Medulla oblongata (tissue), 1 donor: ENCODE measurements around the gene LONRF3.

ENCODE experiments used
- DNase-seq: peaks from one replicate; pipeline ENCODE4 v3.0.0-alpha.2; 2015; ENCODE audit errors: extremely low spot score

The LONRF3 gene

DNA sequence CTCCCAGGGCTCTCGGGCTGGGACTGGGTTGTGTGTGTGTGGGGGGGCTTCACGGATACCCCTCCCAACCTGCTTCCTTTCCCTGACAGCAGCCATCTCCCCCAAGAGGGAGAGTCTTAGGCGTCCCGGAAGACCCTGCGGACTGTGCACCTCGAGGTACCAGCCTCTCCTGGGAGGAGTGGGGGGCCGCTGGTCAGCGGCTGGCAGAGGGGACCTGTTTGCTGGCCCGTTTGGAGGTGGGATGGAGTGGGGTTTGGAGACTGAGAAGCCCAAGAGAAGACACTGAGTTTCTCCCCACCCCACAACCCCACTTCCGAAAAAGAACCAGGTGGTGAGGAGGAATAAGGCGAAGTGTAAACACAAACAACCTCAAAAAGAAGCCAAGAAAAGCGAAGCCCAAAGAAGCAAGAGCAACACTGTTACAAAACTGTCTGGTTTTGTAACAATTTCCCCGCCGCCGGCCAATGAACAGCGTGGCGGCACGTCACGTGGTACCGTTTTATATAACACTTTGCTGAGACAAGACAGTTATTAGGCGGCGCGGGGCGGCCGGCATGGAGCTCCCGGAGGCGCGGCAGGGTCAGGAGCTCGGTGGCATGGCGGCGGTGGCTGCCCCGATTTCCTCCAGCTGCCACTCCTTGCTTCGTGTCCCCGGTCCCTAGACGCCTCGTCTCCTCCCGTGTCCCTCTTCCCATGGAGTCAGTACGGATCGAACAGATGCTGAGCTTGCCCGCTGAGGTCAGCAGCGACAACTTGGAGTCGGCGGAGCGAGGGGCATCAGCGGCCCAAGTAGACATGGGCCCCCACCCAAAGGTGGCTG is at the start of gene LONRF3:
TSS of gene LONRF3 (plus strand) at position 531 of the 820 bp plus-strand sequence. CDS start at position 694, 163 bp downstream.
- peak; percentile 77 for DNase-seq

DNA sequence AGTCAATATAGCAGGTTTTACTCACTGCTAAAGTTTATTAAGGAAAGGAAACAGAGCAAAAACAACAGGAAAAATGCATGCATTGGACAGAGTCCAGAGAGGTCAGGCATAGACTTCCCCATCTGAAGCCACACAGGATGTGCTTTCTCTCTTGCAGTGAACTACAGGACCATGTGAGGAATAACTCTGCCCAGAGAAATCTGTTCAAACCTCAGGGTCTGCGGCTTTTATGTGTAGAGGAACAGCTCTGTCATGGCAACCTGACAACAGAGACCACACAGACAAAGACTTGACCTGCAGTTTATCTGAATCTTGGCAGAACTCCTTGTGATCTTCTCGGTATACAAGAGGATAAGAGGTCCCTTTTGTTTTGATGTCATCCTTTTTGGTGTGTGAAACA is 46.3 kb upstream of the LONRF3 start:
- DNase-seq: no peak

DNA sequence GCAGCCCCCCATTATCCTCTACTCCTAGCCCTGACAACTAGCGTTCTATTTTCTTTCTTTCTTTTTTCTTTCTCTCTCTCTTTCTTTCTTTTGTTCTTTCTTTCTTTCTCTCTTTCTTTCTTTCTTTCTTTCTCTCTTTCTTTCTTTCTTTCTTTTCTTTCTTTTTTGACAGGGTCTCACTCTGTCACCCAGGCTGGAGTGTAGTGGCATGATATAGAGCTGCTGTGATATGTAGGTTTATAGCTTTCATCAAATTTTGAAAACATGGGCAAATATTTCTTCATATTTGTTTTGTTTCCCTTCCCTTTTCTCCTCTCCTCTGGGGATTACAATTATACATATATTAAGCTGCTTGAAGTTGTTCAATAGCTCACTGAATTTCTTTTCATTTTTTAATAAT is 39.1 kb upstream of the LONRF3 start:
- no peak for DNase-seq

DNA sequence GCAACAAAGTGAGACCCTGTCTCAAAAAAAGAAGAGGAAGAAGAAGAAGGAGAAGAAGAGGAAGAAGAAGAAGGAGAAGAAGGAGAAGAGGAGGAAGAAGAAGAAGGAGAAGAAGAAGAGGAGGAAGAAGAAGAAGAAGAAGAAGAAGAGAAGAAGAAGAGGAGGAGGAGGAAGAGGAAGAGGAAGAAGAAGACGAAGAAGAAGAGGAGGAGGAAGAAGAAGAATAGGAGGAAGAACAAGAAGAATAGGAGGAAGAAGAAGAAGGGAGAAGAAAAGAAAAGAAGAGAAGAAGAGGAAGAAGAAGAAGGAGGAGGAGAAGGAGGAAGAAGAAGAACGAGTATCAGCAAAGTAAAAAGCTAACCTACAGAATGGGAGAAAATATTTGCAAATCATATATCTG is 33.3 kb upstream of the LONRF3 start:
- no peak for DNase-seq

DNA sequence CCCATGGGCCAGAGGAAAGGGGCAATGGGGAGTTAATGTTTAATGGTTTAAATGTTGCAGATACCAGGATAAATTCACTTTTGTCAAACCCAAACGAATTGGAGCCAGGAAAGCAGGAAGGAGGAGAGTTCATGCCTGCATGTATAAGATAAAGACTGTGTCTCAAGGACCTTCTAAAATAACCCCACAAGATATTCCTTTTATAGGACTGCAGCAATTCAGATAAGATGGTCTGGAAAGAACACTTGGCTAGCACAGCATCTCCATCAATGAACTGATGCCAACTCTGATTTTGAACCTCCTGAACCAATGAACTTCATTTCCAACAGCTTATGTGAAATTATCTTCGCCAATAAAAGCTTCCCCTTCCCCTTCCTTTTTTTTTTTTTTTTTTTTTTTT is 31.3 kb upstream of the LONRF3 start:
- DNase-seq: no peak

DNA sequence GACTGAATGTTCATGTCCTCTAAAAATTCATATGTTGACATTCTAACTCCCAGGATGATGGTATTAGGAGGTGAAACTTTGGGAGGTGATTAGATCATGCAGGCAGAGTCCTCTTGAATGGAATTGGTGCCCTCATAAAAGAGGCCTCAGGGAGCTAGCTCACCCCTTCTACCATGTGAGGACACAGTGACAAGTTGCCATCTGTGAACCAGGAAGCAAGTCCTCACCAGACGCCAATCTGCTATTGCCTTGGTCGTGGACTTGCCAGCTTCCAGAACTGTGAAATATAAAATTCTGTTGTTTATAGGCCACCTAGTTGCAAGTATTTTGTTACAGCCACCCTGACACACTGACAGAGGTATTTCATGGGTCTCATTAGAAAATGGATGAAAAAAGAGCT is 28.5 kb upstream of the LONRF3 start:
- no peak for DNase-seq

DNA sequence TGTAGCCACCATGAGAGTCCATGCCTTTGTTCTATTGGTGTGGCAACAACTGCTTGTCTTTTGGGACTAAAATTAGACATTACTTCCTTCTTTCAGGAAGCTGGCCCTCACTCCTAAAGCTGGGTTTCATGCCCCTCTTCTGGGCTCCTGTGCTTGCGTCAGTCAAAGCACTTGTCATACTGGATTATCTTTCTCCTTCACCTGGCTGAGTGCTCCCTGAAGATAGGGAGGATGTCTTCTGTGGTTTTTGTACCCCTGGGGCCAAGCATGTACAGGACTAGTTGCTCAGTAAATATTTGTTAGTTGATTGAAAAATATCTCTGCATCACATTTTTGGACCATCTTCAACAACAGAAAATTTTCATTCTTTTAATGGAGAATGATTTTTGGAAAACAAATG is 26.1 kb upstream of the LONRF3 start:
- DNase-seq: no peak

DNA sequence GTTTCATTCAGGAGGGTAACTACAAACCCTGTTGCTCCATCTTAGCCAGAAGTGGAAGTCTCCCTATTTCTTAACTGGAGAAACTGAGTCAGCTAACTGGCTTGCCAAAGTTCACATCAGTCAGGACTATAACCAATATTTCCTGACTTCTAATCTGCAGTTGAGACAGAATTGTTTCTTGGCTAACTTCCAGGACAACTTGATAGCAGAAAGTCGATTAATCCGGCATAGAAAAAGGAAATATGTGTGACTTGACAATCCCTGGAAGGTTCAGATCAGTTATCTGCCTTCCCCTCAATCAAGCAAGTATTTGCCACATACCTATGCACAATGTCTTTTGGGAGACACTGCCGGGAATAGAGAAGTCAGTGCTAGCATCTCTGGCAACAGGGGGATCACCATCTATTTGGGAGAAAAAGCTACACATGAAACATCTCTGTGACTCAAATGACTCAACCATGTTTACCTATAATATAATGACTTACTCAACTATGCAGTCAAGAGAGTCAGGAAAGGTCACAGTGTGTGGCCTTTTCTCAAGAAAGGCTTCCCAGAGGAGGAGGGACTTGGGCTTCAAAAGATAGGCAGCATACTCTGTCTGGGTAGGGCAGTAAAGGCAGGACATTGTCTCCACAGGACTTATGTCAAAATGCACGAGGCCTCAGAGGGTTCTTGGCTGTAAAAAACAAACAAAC is 12.4 kb upstream of the LONRF3 start:
- DNase-seq: no peak

DNA sequence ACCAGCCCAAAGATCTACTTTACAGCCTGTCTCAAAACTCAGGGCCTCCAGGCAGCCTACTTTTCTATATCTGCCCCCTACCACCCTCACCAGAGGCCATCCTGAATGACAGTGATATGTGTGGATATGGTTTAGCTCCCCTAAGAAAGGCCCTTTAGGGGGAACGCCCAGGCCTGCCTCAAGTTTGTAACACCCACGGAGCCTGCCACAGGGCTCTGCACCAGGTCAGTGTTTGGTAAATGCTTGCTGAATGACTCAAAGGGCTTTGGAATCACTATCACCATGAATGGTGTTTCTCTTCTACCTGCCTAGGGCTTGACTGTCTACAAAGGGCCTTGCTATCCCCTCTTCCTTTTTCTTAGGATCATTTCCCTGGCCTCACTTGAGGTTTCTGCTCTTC is 11.3 kb upstream of the LONRF3 start:
- no peak for DNase-seq

DNA sequence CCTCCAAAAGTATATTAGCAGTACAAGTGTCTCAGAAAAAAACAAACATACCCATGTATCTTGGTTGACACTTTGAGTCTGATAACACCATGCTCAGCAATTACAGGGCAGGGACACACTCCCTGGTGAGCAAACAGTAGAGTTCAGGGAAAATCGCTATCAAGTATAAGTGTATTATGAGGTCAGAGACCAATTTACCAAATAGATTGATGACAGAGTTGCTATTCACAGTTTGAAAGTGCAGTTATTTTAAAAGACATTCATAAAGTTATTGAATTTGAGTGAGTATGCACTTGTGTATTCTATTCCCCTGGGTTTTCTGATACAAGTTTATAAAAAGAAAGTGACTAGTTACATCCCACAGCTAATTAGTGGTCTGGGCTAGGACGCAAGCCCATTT is 10.2 kb upstream of the LONRF3 start:
- no peak for DNase-seq

DNA sequence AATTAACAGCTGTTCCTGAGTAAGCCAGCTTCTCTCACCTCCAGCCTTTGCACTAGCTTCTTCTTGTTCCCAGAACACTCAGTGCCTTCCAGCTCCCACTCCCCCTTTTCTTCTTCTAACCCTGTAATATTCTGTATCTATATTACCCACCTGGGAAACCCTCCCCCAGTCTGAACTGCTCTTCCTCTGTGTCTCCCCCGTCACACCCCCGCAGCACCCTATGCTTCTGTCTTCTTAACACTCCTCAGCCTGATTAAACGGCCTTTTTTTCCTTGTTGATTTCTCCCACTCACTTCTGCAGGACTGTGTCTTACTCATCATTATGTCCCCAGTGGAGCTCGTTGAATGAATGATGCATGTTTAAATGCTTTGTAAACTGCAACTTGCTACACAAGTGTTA is 9.0 kb upstream of the LONRF3 start:
- no peak for DNase-seq

DNA sequence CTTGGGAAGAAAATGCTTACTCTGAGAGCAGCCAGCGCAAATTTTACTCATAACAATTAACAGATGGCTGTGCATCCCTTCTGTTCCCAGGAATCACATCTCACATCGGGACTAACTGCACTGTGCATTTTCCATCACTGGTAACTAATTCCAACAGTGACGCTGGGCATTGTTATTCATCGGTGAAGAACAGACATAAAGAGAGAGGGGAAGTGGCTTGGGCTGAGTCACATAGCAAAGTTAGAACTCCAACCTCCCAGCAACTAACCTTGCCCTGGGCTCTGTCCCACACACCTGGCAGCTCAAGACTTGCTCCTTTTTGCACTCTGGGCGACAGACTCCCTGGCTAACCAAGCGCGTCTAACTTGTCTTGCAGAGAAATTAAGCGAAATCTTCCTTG is 6.4 kb upstream of the LONRF3 start:
- DNase-seq: no peak

DNA sequence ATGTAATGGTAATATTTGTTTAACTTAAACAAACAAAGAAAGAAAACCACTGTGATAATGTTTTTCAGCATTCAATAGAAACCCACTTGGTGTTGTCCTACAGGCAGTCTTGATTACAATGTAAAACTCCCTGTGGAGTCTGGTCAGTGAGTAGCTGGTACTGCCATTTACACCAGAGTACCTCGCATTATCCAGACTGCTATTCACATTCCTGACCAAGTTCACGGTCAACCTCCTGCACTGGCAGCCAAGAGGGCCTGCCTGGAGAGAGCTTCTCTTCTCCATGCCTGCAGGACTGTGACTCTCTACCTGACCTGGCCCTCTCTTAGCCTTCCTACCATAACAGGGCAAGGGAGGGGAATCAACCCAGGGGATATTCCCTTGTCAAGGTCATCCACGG is 2.9 kb upstream of the LONRF3 start:
- DNase-seq: no peak

DNA sequence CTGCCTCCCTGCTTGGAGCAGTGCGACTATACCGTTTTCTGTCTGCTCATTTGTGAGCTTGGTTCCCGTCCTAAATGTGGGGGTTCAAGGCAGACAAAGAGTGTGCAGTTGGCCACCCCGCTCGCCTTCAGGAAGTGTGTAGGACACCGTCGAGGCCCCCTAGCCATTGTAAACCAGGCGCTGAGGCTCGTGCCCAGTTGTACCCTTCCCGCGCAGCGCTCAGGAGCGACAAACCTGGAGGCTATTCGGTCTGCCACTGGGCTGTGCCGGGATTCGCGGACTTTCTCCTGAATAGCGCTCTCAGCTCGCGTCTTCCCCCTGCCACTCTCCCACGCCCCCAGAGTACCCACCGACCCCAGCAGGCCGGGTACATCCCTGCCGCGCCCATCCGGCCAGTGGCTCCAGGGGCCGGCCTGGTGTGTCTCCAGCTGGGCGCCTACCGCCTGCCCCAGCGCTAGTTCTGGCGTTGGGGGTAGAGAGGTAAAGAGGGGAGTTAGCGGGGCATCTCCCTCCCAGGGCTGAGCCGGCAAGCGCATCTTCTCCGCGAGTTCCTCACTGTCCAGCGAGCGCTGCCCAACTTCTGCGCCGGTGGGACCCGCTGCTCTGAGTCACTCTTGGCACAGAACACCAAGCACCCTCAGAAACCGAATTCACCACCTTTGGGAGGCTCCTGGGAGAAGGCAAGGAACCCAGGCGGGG is 880 bp upstream of the LONRF3 start:
- DNase-seq: no peak

DNA sequence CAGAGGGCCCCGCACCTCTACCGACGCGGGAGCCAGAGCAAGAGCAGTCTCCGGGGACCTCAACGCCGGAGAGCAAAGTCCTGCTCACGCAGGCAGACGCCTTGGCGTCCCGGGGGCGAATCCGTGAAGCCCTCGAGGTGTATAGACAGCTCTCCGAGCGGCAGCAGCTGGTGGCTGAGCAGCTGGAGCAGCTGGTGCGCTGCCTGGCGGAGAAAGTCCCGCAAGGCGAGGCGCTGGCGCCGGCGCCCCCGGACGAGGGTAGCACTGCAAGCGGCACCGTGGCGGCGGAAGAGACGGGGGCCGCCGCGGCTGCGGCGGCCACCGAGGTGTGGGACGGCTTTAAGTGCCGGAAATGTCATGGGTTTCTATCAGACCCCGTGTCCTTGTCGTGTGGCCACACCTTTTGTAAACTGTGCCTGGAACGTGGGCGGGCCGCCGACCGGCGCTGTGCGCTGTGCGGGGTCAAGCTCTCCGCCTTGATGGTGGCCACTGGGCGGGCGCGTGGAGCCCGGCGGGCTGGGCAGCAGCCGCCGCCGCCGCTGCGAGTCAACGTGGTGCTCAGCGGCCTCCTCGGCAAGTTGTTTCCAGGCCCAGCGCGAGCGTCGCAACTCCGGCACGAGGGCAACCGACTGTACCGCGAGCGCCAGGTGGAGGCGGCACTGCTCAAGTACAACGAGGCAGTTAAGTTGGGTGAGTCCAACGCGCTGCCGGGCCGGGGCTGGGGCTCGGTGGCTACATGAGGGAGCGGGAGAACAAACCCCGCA is 672 bp downstream of the LONRF3 start:
- no peak for DNase-seq

DNA sequence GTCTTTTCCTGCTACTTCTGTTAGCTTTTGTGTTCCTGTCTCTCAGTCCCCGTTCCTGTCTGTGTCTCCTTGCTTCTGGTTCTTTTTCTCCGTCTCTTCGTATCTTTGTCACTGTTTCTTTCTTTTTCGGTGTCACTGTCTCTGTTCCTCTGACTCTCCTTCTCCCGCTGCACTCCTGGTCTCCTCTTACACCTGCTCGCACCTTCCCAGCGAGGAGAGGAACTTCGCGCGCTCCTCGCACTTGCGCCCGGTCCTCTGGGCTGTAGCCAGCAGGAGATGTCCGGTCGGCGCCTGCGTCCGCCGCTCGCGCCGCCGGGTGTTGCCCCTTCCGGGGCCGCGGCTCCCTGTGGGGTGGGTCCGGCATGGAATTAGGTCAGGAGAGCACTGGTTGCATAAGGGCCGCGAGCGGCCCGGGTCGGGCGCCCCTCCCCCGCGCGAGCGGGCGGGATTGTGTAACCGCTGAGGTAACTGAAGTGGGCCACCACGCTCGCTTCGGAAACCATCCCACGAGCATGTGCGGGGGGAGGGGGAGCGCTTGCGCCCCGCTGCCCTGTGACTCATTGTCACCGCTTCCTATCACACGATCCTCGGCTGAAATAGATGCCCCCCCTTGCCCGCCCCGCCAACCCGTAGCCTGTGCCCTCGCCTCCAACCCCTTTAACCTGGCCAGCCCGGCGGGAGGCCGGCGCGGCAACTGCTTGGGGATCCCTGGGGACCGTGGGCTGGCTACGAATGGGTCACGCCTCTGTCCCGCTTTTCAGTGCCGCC is 1.6 kb downstream of the LONRF3 start:
- DNase-seq: peak; percentile 40

DNA sequence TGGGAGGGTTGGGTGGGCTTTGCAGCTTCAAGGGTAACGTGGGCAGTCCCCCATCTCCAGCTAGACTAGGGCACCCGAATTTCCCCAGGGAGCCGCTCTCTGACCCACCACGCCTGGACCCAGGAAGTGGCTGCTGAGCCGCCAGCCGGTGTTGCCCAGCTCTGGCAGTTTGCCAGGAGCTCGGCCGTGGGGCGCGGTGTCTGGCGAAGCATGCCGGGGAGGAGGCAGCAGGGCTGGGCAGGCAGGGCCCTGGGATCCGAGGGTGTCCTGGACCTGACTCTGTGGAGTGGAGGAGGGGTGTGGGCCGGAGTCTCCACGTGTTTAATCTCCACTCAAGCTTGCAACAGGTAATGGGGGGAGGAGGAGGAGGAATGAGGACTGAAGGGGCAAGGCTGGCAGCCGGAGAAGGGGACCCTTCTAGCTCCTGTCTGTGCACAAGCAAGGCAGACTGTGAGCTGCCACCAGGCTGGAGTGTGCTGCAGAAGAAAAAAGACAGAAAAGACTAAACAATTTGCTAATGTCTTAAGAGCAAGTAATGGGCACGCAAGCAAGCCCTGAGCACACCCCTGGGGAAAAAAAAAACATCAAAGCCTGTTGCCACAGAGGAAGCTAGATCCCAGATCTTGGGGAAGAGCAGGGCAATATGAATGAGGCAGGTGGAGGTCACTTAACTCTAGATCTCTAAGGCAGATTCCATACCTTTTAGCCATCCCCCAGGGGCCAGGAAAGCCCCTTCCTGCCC is 2.4 kb downstream of the LONRF3 start:
- DNase-seq: no peak

DNA sequence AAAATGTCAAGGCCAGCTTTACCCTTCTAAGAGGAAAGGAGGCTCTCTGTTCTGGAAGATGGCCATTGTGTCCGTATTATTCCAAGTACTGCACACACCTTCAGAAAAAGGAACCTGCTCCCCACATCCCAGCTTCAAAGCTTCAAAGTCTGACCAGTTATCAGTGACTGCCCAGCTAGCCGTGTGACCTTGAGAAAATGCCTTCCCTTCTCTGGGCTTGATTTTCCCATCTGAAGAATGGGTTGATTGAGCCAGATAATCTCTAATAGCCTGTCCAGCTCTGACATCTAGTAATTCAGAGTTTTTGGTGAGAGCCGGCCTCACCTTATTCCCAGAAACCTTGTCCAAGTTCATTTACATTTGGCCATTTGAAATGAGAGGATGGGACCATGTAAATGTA is 3.0 kb downstream of the LONRF3 start:
- DNase-seq: no peak

DNA sequence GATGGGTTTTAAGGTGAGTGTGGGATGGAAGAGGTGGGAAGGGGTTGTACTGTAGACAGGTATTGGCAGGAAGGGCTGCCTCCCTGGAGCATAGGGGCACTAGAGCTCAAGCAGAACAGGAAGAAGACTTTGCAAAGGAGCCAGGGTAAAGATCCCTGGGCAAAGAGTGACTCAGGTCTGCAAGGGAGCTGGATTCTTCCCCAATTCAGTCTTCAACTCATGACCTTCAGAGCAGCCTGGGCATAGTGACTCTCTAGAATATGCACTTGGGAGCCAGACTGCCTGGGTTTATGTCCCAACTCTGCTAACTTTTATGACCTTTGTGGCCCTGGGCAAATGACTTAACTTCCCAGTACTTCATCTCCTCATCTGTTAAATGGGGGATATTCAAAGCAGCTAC is 4.0 kb downstream of the LONRF3 start:
- no peak for DNase-seq

DNA sequence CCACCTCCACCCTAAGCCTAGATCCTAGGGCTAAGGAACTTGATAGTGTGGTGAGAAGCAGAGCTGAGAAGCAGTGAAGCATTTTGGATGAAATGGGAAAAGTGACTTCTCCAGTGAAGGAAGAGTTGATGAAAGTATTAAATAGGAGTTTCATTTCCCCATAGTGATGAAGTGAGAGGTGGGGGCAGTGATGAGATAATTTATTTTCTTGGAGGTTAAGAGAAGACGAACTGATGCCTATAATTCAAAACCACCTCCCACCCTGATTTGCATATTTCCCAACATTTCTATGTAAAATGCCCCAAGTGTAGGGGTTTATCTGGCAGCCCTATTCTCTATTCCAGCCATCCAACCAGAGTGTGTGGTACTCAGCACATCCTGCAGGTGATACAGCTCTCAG is 6.3 kb downstream of the LONRF3 start:
- DNase-seq: no peak

DNA sequence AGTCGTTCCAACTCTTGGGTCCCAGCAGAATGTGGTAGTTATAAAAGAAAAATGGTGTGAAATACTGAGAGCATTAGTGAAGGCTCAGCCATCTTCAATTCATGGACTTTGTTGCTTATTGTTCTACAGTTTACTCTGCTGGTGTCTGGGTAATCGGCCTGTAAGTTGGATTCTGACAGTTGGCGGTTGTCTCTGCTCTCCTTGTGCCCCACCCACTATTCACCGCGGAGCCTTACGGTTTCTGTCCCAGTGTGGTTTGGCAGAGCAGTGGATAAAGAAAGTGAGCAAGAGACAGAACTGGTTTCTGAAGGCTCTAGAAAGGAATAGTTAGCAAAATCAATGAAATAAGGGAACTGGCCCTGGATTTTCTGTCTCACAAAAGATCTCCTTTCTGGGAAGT is 9.1 kb downstream of the LONRF3 start:
- DNase-seq: no peak
